AG04450 (cell line): ENCODE measurements around the gene TMEM181. TPM values are rescaled to one million over a fixed set of nuclear protein-coding genes. Genes with fewer than 3 reads are reported as not detected.

ENCODE experiments used
- CTCF ChIA-PET: fragments of 300-600, 350-600 bp; formaldehyde crosslinking; extraction: SDS; loops from one replicate; lab custom pipeline; 2022; ENCODE audit warnings: antibody characterized with exemption, inconsistent platforms; lab: Charles Lee
- POLR2A ChIA-PET: fragments of 350-600 bp; formaldehyde crosslinking; extraction: SDS; loops from one replicate; lab custom pipeline; 2021; ENCODE audit warnings: antibody characterized with exemption, inconsistent platforms; lab: Yijun Ruan, JAX
- DNase-seq: peaks from one replicate; pipeline ENCODE4 v3.0.0-alpha.2; 2011; ENCODE audit warnings: low read depth, low spot score
- H3K27ac ChIP-seq: one replicate; pipeline ENCODE4 v1.5.1; 2012; ENCODE audit warnings: low read depth, low read length, control low read depth
- H3K27me3 ChIP-seq: one replicate; pipeline ENCODE4 v1.6.0; 2012; ENCODE audit warnings: low read length; ENCODE audit not compliant: control insufficient read depth, insufficient read depth
- H3K4me3 ChIP-seq: 2 replicates; pipeline ENCODE4 v1.5.1; 2011; ENCODE audit warnings: mild to moderate bottlenecking, low read depth, low read length, control low read depth
- H3K9me3 ChIP-seq: 2 replicates; pipeline ENCODE4 v1.5.1; 2012; ENCODE audit warnings: low read length; ENCODE audit not compliant: control insufficient read depth, insufficient read depth
- polyA plus RNA-seq: library from polyadenylated mRNA; depleted of rRNA; stranded (reverse); fragments of >200 nt; gene quantifications from 2 replicates; pipeline ENCODE4 v1.2.3, GENCODE V29; 2011
- TF ChIP-seq, protein P1 (sequence below): IDR thresholded peaks from 2 replicates; pipeline ENCODE4 v1.5.1; 2011; ENCODE audit warnings: low read depth, low read length, control low read depth, inconsistent platforms

TMEM181 gene
- polyA plus RNA-seq, 1 experiment = 44.1 TPM

DNA sequence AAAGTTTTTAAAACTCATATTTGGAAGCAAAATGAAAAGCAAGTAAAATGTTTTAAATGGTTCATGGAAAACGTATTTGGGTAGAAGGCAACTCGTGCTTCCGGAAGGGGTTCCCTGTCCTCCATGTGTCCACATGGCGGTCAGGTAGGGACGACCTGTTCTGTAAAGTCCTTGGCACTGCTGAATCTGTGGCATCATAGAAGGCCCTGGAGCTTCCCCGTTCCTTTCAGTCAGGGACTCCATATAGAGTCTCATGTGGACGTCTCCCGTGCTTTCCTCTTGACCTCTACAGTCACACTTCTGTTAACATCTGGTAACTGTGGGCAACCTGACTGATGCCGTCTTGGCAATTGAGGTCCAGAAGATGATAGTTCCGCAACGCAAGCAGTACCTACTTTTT is 73.2 kb downstream of the TMEM181 start:
- Histone ChIP-seq H3K27me3 (no peaks in the 10 kb centered on the region), H3K27ac (peak overlapping the region; percentile 23), H3K9me3 (no peaks in the 10 kb centered on the region), H3K4me3 (no peak overlapping the region)
- CTCF ChIA-PET = no interaction called here
- POLR2A ChIA-PET = no interaction called here
- TF ChIP-seq, protein P1, sequence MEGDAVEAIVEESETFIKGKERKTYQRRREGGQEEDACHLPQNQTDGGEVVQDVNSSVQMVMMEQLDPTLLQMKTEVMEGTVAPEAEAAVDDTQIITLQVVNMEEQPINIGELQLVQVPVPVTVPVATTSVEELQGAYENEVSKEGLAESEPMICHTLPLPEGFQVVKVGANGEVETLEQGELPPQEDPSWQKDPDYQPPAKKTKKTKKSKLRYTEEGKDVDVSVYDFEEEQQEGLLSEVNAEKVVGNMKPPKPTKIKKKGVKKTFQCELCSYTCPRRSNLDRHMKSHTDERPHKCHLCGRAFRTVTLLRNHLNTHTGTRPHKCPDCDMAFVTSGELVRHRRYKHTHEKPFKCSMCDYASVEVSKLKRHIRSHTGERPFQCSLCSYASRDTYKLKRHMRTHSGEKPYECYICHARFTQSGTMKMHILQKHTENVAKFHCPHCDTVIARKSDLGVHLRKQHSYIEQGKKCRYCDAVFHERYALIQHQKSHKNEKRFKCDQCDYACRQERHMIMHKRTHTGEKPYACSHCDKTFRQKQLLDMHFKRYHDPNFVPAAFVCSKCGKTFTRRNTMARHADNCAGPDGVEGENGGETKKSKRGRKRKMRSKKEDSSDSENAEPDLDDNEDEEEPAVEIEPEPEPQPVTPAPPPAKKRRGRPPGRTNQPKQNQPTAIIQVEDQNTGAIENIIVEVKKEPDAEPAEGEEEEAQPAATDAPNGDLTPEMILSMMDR = no peak
- no peak for DNase-seq

DNA sequence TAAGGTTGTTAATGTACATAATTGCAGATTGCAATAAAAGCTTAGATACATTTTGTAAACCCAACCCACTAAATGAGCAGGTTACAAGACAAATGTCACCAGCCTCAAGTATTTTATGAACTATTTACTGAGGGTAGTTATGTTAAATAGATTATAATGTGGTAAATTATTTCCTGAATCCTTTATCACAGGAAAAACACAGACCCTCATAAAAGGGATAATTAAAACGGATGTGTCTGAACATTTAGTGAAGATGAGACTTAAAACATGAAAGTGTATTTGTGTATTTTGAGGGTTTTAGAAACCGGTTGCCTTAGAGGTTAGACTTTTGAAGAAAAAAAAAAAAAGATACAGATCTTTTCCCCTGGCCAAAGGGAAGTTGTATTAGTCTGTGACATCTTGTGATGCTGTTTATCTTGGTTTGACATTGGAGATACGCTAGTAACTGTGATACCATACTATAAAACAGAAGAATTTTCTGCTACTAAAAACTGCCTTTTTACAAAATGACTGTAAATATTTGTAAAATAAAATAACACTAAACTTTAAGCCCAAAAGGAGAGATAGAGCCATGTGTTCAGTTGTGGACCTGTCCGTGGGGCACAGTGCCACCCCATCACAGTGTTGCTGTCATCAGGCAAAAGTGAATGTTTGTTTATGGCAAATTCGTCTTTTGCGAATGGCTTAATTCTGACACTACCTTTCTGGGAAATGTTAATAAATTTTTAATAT is 75.0 kb downstream of the TMEM181 start:
- no peaks in the 10 kb centered on the region for H3K9me3 ChIP-seq
- no peak overlapping the region for H3K4me3 ChIP-seq
- H3K27ac ChIP-seq = no peak overlapping the region
- TF ChIP-seq, protein P1 = no peak
- no peaks in the 10 kb centered on the region for H3K27me3 ChIP-seq
- ChIA-PET POLR2A (no interaction called here), CTCF (no interaction called here)
- DNase-seq = no peak

DNA sequence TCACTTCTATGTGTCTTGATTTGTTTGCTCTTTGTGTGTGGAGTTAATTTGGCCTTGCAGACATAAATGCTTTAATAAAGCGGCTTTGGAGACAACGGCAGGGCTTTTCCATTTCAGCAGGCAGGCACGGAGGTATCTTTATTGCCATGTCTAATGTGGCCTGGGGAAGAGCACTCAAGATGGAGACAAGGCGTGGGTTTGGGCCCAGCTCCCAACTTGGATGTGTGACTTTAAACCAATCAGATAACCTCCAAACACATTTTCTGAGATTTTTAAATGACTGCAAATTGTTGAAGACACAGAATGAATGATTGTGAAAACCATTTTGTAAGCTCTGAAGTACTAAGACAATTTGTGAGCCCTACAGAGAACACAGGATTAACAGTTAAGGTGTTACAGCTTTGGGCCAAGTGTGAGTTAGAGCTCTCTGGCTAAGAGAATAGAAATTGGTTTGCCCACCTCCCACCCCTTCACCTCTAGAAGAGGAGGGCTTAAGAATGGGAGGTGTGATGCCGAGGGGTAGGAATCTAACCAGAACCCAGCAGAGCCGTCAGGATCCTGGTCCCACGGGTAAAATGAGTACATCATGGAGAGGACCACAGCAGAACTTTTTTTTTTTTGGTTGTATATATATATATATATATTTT is 75.7 kb downstream of the TMEM181 start:
- ChIA-PET CTCF (interaction anchor here (0.6 to 0.7 kb wide), 2 partner anchors 56 to 1104 kb away, joined by 3 read pairs; no protein-coding TSS in a partner anchor), POLR2A (no interaction called here)
- H3K9me3 ChIP-seq = no peaks in the 10 kb centered on the region
- H3K27me3 ChIP-seq = no peaks in the 10 kb centered on the region
- TF ChIP-seq, protein P1 = no peak
- no peak for DNase-seq
- no peak overlapping the region for H3K4me3 ChIP-seq
- H3K27ac ChIP-seq = no peak overlapping the region

DNA sequence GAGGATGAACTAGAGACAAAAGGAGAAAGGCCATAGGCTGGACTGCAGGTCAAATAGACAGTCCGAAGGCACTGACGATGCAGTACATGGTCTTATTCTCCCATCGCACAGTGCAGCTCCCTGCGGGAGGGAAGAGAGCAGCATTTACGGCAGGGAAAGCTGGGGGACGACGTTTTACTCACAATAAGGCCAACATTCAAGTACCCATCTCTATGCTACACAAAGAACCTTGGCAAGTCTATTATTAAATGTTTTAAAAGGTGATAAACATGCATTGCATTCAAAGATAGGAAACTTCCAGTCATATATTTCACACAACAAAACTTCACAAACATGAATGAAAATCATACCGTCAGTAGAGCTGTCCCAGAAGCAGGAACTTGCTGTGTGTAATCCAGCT is 76.9 kb downstream of the TMEM181 start:
- Histone ChIP-seq H3K27ac (no peak overlapping the region), H3K27me3 (no peaks in the 10 kb centered on the region), H3K9me3 (no peaks in the 10 kb centered on the region), H3K4me3 (no peak overlapping the region)
- POLR2A ChIA-PET = no interaction called here
- CTCF ChIA-PET = interaction anchor here (2.5 kb wide), 1 partner anchor 423 kb away, joined by 8 read pairs; no protein-coding TSS in a partner anchor
- TF ChIP-seq, protein P1 = no peak
- DNase-seq = no peak
